ENCODE data around the gene KLF13. TPM values are rescaled to one million over a fixed set of nuclear protein-coding genes. Genes with fewer than 3 reads are reported as not detected.
"Not testable (repeated sequence)": the region's sequence is repeated elsewhere in the genome, so short reads cannot be mapped to it uniquely, and the experiment has no call there.

The KLF13 gene
- total RNA-seq, 1 donor from 2014 or later = 23.1 TPM

- no peak for DNase-seq (ENCODE audit: low spot score)
These were observed 19.2 kb downstream of the KLF13 start for GRCh38 chr15:31345606-31346366.

- DNase-seq (ENCODE audit: low spot score) = no peak
These were observed 19.9 kb downstream of the KLF13 start for GRCh38 chr15:31346367-31347066.

GRCh38 chr15:31347067-31347975, 20.7 kb downstream of the KLF13 start:
- no peak for DNase-seq (ENCODE audit: low spot score)

GRCh38 chr15:31347981-31348803, 21.6 kb downstream of the KLF13 start:
- DNase-seq (ENCODE audit: low spot score) = no peak

GRCh38 chr15:31349233-31350141, 22.9 kb downstream of the KLF13 start:
- DNase-seq (ENCODE audit: low spot score) = no peak

- no peak for DNase-seq (ENCODE audit: low spot score)
These were observed 24.1 kb downstream of the KLF13 start for GRCh38 chr15:31350771-31351170.

GRCh38 chr15:31352339-31352751, 25.7 kb downstream of the KLF13 start:
- DNase-seq (ENCODE audit: low spot score) = no peak

GRCh38 chr15:31352911-31353811, 26.5 kb downstream of the KLF13 start:
- peak; percentile 31 for DNase-seq (ENCODE audit: low spot score)

- no peak for DNase-seq (ENCODE audit: low spot score)
These were observed 27.3 kb downstream of the KLF13 start for GRCh38 chr15:31353931-31354330.

GRCh38 chr15:31356097-31356496, 29.5 kb downstream of the KLF13 start:
- DNase-seq (ENCODE audit: low spot score) = not testable (repeated sequence)

GRCh38 chr15:31357148-31357547, 30.5 kb downstream of the KLF13 start:
- no peak for DNase-seq (ENCODE audit: low spot score)

GRCh38 chr15:31358163-31358562, 31.5 kb downstream of the KLF13 start:
- DNase-seq (ENCODE audit: low spot score) = no peak

GRCh38 chr15:31358957-31359701, 32.5 kb downstream of the KLF13 start:
- DNase-seq (ENCODE audit: low spot score) = no peak

- no peak for DNase-seq (ENCODE audit: low spot score)
These were observed 33.1 kb downstream of the KLF13 start for GRCh38 chr15:31359702-31360111.

- no peak for DNase-seq (ENCODE audit: low spot score)
These were observed 33.5 kb downstream of the KLF13 start for GRCh38 chr15:31360158-31360561.

GRCh38 chr15:31360843-31361763, 34.5 kb downstream of the KLF13 start:
- peak; percentile 65 for DNase-seq (ENCODE audit: low spot score)

All from umbilical cord (tissue), 2 donors.